Common myeloid progenitor, CD34-positive (primary cell): ENCODE measurements around the gene SYNRG. TPM values are rescaled to one million over a fixed set of nuclear protein-coding genes. Genes with fewer than 3 reads are reported as not detected.

ENCODE experiments used
- CTCF ChIA-PET: fragments of 350-600 bp; sonication (Branson Sonifier 250); formaldehyde crosslinking; loops from one replicate; lab custom pipeline; 2021; ENCODE audit warnings: antibody characterized with exemption; lab: Charles Lee
- POLR2A ChIA-PET: fragments of 350-600 bp; sonication (Branson Sonifier 250); formaldehyde crosslinking; loops from one replicate; lab custom pipeline; 2021; ENCODE audit warnings: antibody characterized with exemption; lab: Charles Lee
- DNase-seq, 3 donors: peaks; one replicate each; pipeline versions ENCODE4 v3.0.0 to v3.0.0-alpha.2; 2013
- H3K27ac ChIP-seq, 2 experiments: 1 replicate in 1 of 2; 2 replicates in 1 of 2; pipeline ENCODE4 v1.7.0; 2013; ENCODE audit warnings: inconsistent platforms in 2 of 2, low read length in 2 of 2, mild to moderate bottlenecking in 2 of 2, low read depth in 1 of 2, moderate library complexity in 1 of 2; ENCODE audit not compliant: severe bottlenecking in 2 of 2, insufficient read depth in 1 of 2, poor library complexity in 1 of 2
- H3K27me3 ChIP-seq, 5 experiments: replicated peaks in 2 of 5; 1 replicate in 3 of 5; 2 replicates in 2 of 5; pipeline versions ENCODE4 v1.6.1 to v1.7.0; 2013; ENCODE audit warnings: low read length in 4 of 5, mild to moderate bottlenecking in 2 of 5, moderate library complexity in 2 of 5, inconsistent platforms in 1 of 5; ENCODE audit not compliant: insufficient read depth in 5 of 5, control insufficient read depth in 4 of 5
- H3K36me3 ChIP-seq, 4 experiments: 1 replicate in 2 of 4; 2 replicates in 2 of 4; pipeline versions ENCODE4 v1.6.1 to v1.7.0; 2013; ENCODE audit warnings: low read length in 3 of 4, control low read depth in 1 of 4, mild to moderate bottlenecking in 1 of 4; ENCODE audit not compliant: control insufficient read depth in 4 of 4, insufficient read depth in 4 of 4
- H3K4me1 ChIP-seq, 4 experiments: 1 replicate in 3 of 4; 2 replicates in 1 of 4; pipeline versions ENCODE4 v1.6.1 to v1.7.1; 2013; ENCODE audit warnings: low read length in 3 of 4, mild to moderate bottlenecking in 3 of 4, control low read depth in 1 of 4, inconsistent platforms in 1 of 4, moderate library complexity in 1 of 4; ENCODE audit not compliant: control insufficient read depth in 4 of 4, insufficient read depth in 4 of 4; ENCODE audit errors: control extremely low read depth in 1 of 4
- H3K4me3 ChIP-seq, 7 experiments: 1 replicate in 4 of 7; 2 replicates in 3 of 7; pipeline versions ENCODE4 v1.5.1 to v1.7.0; 2013; ENCODE audit warnings: mild to moderate bottlenecking in 7 of 7, low read length in 6 of 7, moderate library complexity in 6 of 7, inconsistent platforms in 2 of 7, low read depth in 2 of 7, control low read depth in 1 of 7; ENCODE audit not compliant: insufficient read depth in 4 of 7, control insufficient read depth in 1 of 7; ENCODE audit errors: extremely low read depth in 1 of 7
- H3K9me3 ChIP-seq, 5 experiments: 1 replicate in 4 of 5; 2 replicates in 1 of 5; pipeline versions ENCODE4 v1.6.1 to v1.7.1; 2013; ENCODE audit warnings: low read length in 4 of 5, mild to moderate bottlenecking in 2 of 5, inconsistent platforms in 1 of 5, low read depth in 1 of 5, moderate library complexity in 1 of 5; ENCODE audit not compliant: control insufficient read depth in 4 of 5, insufficient read depth in 2 of 5; ENCODE audit errors: control extremely low read depth in 1 of 5
- WGBS: methylation state at CpG from one replicate; pipeline ENCODE4 v1.1.5; 2013; ENCODE audit not compliant: insufficient coverage; 5-methylcytosine and 5-hydroxymethylcytosine counted together
- polyA plus RNA-seq: library from polyadenylated mRNA; unstranded; fragments of 120-200 nt; gene quantifications from one replicate; pipeline ENCODE4 v1.2.1, GENCODE V29; 2013

SYNRG gene, protein sequence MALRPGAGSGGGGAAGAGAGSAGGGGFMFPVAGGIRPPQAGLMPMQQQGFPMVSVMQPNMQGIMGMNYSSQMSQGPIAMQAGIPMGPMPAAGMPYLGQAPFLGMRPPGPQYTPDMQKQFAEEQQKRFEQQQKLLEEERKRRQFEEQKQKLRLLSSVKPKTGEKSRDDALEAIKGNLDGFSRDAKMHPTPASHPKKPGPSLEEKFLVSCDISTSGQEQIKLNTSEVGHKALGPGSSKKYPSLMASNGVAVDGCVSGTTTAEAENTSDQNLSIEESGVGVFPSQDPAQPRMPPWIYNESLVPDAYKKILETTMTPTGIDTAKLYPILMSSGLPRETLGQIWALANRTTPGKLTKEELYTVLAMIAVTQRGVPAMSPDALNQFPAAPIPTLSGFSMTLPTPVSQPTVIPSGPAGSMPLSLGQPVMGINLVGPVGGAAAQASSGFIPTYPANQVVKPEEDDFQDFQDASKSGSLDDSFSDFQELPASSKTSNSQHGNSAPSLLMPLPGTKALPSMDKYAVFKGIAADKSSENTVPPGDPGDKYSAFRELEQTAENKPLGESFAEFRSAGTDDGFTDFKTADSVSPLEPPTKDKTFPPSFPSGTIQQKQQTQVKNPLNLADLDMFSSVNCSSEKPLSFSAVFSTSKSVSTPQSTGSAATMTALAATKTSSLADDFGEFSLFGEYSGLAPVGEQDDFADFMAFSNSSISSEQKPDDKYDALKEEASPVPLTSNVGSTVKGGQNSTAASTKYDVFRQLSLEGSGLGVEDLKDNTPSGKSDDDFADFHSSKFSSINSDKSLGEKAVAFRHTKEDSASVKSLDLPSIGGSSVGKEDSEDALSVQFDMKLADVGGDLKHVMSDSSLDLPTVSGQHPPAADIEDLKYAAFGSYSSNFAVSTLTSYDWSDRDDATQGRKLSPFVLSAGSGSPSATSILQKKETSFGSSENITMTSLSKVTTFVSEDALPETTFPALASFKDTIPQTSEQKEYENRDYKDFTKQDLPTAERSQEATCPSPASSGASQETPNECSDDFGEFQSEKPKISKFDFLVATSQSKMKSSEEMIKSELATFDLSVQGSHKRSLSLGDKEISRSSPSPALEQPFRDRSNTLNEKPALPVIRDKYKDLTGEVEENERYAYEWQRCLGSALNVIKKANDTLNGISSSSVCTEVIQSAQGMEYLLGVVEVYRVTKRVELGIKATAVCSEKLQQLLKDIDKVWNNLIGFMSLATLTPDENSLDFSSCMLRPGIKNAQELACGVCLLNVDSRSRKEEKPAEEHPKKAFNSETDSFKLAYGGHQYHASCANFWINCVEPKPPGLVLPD (N-terminal part only)
- 25.6 TPM for polyA plus RNA-seq

- Histone ChIP-seq H3K9me3 (no peaks in the 10 kb centered on the region), H3K4me1 (peaks cover 21 to 43% (median 32%) of the 10 kb centered on the region in 4 experiments), H3K27ac (peak within 1 kb of the TSS; percentile 78 to 88), H3K27me3 (no peaks in the 10 kb centered on the region), H3K4me3 (peak within 1 kb of the TSS; percentile 83 to 94 (median 89)), H3K36me3 (peaks cover 6 to 20% (median 12%) of the 10 kb centered on the region in 4 experiments)
- DNase-seq = peak; percentile 96 to 99 (median 98)
- CTCF ChIA-PET = interaction anchor here (0.6 to 2.1 kb wide), 9 partner anchors 10 to 1041 kb away, joined by 3 to 11 read pairs (median 3); no protein-coding TSS in a partner anchor
- under 1% methylated on average over 46 of the region's 60 CpGs for WGBS
- POLR2A ChIA-PET = interaction anchor here (0.6 to 1.8 kb wide), 6 partner anchors 9 to 226 kb away, joined by 3 to 7 read pairs (median 3); no protein-coding TSS in a partner anchor
Measured at GRCh38 chr17:37609170-37610040, at the start of gene SYNRG. SYNRG (minus strand) TSS chr17:37609418; CDS start chr17:37609355, 63 bp downstream.

GRCh38 chr17:37657202-37657601 lies 48.0 kb upstream of the SYNRG start:
- Histone ChIP-seq H3K27ac (no peak overlapping the region), H3K4me3 (no peak overlapping the region), H3K27me3 (peaks cover 0 to under 1% (median 0%) of the 10 kb centered on the region in 5 experiments), H3K9me3 (no peaks in the 10 kb centered on the region), H3K4me1 (no peaks in the 10 kb centered on the region), H3K36me3 (no peaks in the 10 kb centered on the region)
- ChIA-PET POLR2A (no interaction called here), CTCF (interaction anchor here (1.1 to 1.4 kb wide), 2 partner anchors 8 to 12 kb away, joined by 3 to 4 read pairs; no protein-coding TSS in a partner anchor)
- no peak for DNase-seq
- WGBS = 71% methylated on average over 1 of the region's 1 CpG

- H3K27ac ChIP-seq = no peak overlapping the region
- CTCF ChIA-PET = interaction anchor here (1.3 to 2.5 kb wide), 2 partner anchors 164 to 192 kb away, joined by 3 to 13 read pairs; no protein-coding TSS in a partner anchor
- POLR2A ChIA-PET = interaction anchor here (0.6 kb wide), 1 partner anchor 18 kb away, joined by 4 read pairs; no protein-coding TSS in a partner anchor
- peaks cover 4 to 32% (median 9%) of the 10 kb centered on the region in 5 experiments for H3K27me3 ChIP-seq
- H3K4me3 ChIP-seq = no peak overlapping the region
- WGBS = 92% methylated on average over 2 of the region's 2 CpGs
- DNase-seq = no peak
- H3K36me3 ChIP-seq = no peaks in the 10 kb centered on the region
- no peaks in the 10 kb centered on the region for H3K9me3 ChIP-seq
- H3K4me1 ChIP-seq = no peaks in the 10 kb centered on the region
Measured at GRCh38 chr17:37651849-37652248, 42.6 kb upstream of the SYNRG start.

DNA sequence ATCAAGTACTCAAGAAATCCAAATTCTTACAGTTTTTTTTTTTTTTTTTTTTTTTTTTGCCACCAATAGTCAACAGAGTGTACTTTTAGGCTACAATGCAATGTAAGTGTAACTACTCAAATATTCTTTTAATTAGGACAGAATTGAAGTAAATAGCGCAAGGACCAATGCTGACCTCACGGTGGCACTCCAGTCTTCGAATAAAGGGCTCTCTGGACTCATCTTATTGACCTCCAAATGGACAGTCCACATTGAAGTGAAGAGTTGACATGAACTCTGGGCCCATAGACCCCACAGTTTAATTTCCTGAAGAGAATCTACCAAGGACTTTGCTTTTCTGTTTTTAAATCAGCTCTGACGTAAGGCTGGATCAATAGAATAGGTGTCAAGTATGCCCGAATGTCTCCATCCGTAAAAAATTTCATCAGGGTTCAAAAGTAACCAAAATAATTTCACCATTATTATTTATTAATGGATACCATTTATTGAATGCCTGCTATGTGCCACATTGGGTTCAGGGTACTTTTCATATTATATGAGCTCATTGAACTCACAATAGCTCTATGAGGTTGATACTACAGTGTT lies 41.3 kb upstream of the SYNRG start:
- Histone ChIP-seq H3K27me3 (peaks cover 10 to 46% (median 17%) of the 10 kb centered on the region in 5 experiments), H3K4me1 (no peaks in the 10 kb centered on the region), H3K27ac (no peak overlapping the region), H3K36me3 (no peaks in the 10 kb centered on the region), H3K4me3 (no peak overlapping the region), H3K9me3 (no peaks in the 10 kb centered on the region)
- WGBS = 14% methylated on average over 2 of the region's 6 CpGs
- ChIA-PET CTCF (interaction anchor here (0.6 to 2.5 kb wide), 9 partner anchors 9 to 193 kb away, joined by 3 to 13 read pairs (median 3); no protein-coding TSS in a partner anchor), POLR2A (interaction anchor here (0.6 kb wide), 1 partner anchor 170 kb away, joined by 8 read pairs; no protein-coding TSS in a partner anchor)
- DNase-seq = peak in 2 of 3 donors; percentile 19 to 21

DNA sequence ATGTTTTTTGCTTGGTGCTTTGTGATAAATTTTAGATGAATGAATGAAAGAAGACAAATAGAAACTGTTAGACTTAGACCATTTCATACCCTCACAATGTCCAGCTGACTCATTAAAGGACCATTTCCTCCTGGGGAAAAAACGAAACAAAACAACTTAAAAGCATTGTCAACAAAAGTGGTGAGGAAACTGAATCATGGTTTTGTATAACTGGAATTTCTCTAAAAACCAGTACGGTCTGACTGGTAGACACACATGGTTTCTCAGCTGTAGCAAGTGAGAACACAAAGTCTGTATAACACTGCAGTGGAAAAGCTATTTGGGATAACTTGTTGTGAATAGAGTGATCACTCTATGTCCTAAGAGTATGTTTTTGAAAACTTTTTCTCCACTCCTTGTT lies 39.3 kb upstream of the SYNRG start:
- Histone ChIP-seq H3K4me3 (no peak overlapping the region), H3K27ac (no peak overlapping the region), H3K27me3 (peaks cover 14 to 60% (median 25%) of the 10 kb centered on the region in 5 experiments), H3K36me3 (no peaks in the 10 kb centered on the region), H3K9me3 (no peaks in the 10 kb centered on the region), H3K4me1 (peaks cover 0 to 4% (median 2%) of the 10 kb centered on the region in 4 experiments)
- ChIA-PET CTCF (interaction anchor here (1.3 to 1.7 kb wide), 4 partner anchors 9 to 89 kb away, joined by 3 to 6 read pairs (median 4); no protein-coding TSS in a partner anchor), POLR2A (no interaction called here)
- 54% methylated on average over 2 of the region's 2 CpGs for WGBS
- no peak for DNase-seq
